ENCODE data around the gene FKBP2.

- no peak for TF ChIP-seq ZNF324 (tag by site-specific recombination; IDR thresholded peaks at IDR 0.05)
- TF ChIP-seq BCL11A (tag by site-specific recombination; IDR thresholded peaks at IDR 0.05; ENCODE audit: low read depth), result no peak
- TF ChIP-seq ZBTB7A (tag by site-specific recombination; IDR thresholded peaks at IDR 0.05; ENCODE audit: low read depth), result no peak
- no peak for TF ChIP-seq YY1 (tag by site-specific recombination; IDR thresholded peaks at IDR 0.05)
- TF ChIP-seq CTCF (tag by site-specific recombination; IDR thresholded peaks at IDR 0.05), result no peak
These were observed 13.4 kb upstream of the FKBP2 start for GRCh38 chr11:64227405-64227956.
